Body of pancreas (tissue), 4 donors: ENCODE results near the gene ACTN2. TPM values are rescaled to one million over a fixed set of nuclear protein-coding genes. Genes with fewer than 3 reads are reported as not detected.
A peak's percentile ranks its signal among the peaks of the same experiment; 100 is the strongest.

ENCODE experiments used
- ATAC-seq: fragments of 150-250 bp; one replicate; pipeline ENCODE4 v1.9.1; 2016
- DNase-seq, 4 donors: peaks; one replicate each; pipeline ENCODE4 v3.0.0-alpha.2; 2019
- H3K27ac ChIP-seq, 4 donors: fragments of 200-600 bp; sonication (generic); 1 replicate in 3 of 4; 2 replicates in 1 of 4; pipeline versions ENCODE4 v1.5.1 to v1.6.1; 2016 to 2019; ENCODE audit warnings: mild to moderate bottlenecking in 1 of 4, mixed read lengths in 1 of 4, moderate library complexity in 1 of 4
- H3K27me3 ChIP-seq, 2 donors: fragments of 200-600 bp; sonication (generic); one replicate each; pipeline ENCODE4 v1.6.0; 2016; ENCODE audit warnings: mild to moderate bottlenecking in 1 of 2
- H3K36me3 ChIP-seq, 2 donors: fragments of 200-600 bp; sonication (generic); replicated peaks in 1 of 2; 2 replicates each; pipeline ENCODE4 v1.5.1; 2016; ENCODE audit warnings: low read depth in 2 of 2; ENCODE audit not compliant: insufficient read depth in 1 of 2
- H3K4me1 ChIP-seq: fragments of 200-600 bp; sonication (generic); one replicate; pipeline ENCODE4 v1.6.0; 2016
- H3K4me3 ChIP-seq, 2 donors: fragments of 200-600 bp; sonication (generic); 1 replicate in 1 of 2; 2 replicates in 1 of 2; pipeline ENCODE4 v1.5.1; 2016 to 2019
- H3K9me3 ChIP-seq, 3 donors: fragments of 200-600 bp; sonication (generic); 1 replicate in 2 of 3; 2 replicates in 1 of 3; pipeline ENCODE4 v1.5.1; 2016
- POLR2A ChIP-seq, 3 donors: fragments of 450-650 bp; IDR thresholded peaks; one replicate each; pipeline ENCODE4 v1.6.1; 2016; ENCODE audit warnings: antibody characterized with exemption in 3 of 3, mild to moderate bottlenecking in 2 of 3
- WGBS, 2 donors: methylation state at CpG; one replicate each; pipeline ENCODE4 v1.1.5; 2017; 5-methylcytosine and 5-hydroxymethylcytosine counted together
- intact Hi-C: fragments of 100-400 bp; cut with DNase I; formaldehyde crosslinking; loops from one replicate; pipeline ENCODE4 v1.15.1; 2023
- total RNA-seq, 2 donors: library from RNA; depleted of rRNA; stranded (reverse); fragments of >200 nt; gene quantifications; one replicate each; pipeline ENCODE4 v1.1.0, GENCODE V29; 2016
- TF ChIP-seq, protein P1 (sequence below), 7 experiments: fragments of 450-650 bp in 4 of 7; fragments of 200-600 bp in 3 of 7; sonication (generic) in 3 of 7; IDR thresholded peaks; one replicate each; pipeline ENCODE4 v1.5.1; 2016 to 2019; ENCODE audit warnings: antibody characterized with exemption in 7 of 7

The ACTN2 gene
- total RNA-seq, 2 donors from 2014 or later, result 3.0 to 3.1 TPM

DNA sequence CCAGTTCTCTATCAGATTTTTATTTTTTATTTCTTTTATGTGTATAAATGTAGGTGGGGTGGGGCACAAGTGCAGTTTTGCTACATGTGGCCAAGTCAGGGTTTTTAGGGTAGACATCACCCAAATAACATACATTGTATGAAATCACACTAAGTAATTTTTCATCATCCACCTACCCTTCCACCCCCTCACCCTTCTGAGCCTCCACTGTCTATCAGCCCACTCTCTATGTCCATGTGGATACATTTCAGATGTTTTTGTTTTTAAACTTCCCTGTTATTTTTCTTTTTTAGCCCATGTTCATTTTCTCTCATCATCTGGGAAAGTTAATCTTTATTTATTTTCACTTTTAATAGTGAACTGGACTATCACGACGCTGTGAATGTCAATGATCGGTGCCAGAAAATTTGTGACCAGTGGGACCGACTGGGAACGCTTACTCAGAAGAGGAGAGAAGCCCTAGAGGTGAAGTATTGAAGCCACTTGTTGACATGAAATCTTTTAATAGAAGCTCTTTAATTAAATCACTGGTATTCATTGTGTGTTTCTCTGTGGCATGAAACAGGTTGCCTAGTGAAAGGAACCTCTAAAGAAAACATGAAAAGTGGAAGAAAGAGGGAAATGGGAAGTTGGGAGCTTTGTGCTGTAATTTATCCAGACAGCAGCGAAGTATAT is 61.1 kb downstream of the ACTN2 start:
- H3K4me3 ChIP-seq, result no peak overlapping the region
- H3K36me3 ChIP-seq, result no peaks in the 10 kb centered on the region
- ATAC-seq (no peak), DNase-seq (no peak)
- 79 to 85% methylated on average over 6 of the region's 6 CpGs for WGBS, 2 donors
- intact Hi-C loops, result no loop called here
- H3K9me3 ChIP-seq, result no peaks in the 10 kb centered on the region
- no peaks in the 10 kb centered on the region for H3K4me1 ChIP-seq
- TF ChIP-seq POLR2A (IDR thresholded peaks at IDR 0.05), result no peak
- TF ChIP-seq, protein P1, sequence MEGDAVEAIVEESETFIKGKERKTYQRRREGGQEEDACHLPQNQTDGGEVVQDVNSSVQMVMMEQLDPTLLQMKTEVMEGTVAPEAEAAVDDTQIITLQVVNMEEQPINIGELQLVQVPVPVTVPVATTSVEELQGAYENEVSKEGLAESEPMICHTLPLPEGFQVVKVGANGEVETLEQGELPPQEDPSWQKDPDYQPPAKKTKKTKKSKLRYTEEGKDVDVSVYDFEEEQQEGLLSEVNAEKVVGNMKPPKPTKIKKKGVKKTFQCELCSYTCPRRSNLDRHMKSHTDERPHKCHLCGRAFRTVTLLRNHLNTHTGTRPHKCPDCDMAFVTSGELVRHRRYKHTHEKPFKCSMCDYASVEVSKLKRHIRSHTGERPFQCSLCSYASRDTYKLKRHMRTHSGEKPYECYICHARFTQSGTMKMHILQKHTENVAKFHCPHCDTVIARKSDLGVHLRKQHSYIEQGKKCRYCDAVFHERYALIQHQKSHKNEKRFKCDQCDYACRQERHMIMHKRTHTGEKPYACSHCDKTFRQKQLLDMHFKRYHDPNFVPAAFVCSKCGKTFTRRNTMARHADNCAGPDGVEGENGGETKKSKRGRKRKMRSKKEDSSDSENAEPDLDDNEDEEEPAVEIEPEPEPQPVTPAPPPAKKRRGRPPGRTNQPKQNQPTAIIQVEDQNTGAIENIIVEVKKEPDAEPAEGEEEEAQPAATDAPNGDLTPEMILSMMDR (IDR thresholded peaks at IDR 0.05), result no peak
- no peak overlapping the region for H3K27ac ChIP-seq
- H3K27me3 ChIP-seq, result no peaks in the 10 kb centered on the region

GRCh38 chr1:236748268-236748870 is 62.1 kb downstream of the ACTN2 start:
- intact Hi-C loops, result no loop called here
- H3K4me3 ChIP-seq, result no peak overlapping the region
- no peak for ATAC-seq
- no peak for DNase-seq
- H3K4me1 ChIP-seq, result no peaks in the 10 kb centered on the region
- H3K36me3 ChIP-seq, result no peaks in the 10 kb centered on the region
- 72 to 77% methylated on average over 5 of the region's 5 CpGs for WGBS, 2 donors
- no peaks in the 10 kb centered on the region for H3K27me3 ChIP-seq
- no peak overlapping the region for H3K27ac ChIP-seq
- TF ChIP-seq, protein P1 (IDR thresholded peaks at IDR 0.05), result peak in 1 of 7 experiments; percentile 11
- no peak for TF ChIP-seq POLR2A (IDR thresholded peaks at IDR 0.05)
- H3K9me3 ChIP-seq, result no peaks in the 10 kb centered on the region

GRCh38 chr1:236750928-236751327 is 64.6 kb downstream of the ACTN2 start:
- no peaks in the 10 kb centered on the region for H3K36me3 ChIP-seq
- WGBS, 2 donors, result 78 to 90% methylated on average over 3 of the region's 3 CpGs
- no peak for ATAC-seq
- H3K9me3 ChIP-seq, result no peaks in the 10 kb centered on the region
- H3K4me3 ChIP-seq, result no peak overlapping the region
- no peak for TF ChIP-seq POLR2A (IDR thresholded peaks at IDR 0.05)
- TF ChIP-seq, protein P1 (IDR thresholded peaks at IDR 0.05), result no peak
- H3K27me3 ChIP-seq, result no peaks in the 10 kb centered on the region
- intact Hi-C loops, result loop anchor here (10.0 kb wide), 1 partner anchor 104 kb away; no protein-coding TSS in a partner anchor
- H3K27ac ChIP-seq, result no peak overlapping the region
- DNase-seq, result no peak
- H3K4me1 ChIP-seq, result no peaks in the 10 kb centered on the region

DNA sequence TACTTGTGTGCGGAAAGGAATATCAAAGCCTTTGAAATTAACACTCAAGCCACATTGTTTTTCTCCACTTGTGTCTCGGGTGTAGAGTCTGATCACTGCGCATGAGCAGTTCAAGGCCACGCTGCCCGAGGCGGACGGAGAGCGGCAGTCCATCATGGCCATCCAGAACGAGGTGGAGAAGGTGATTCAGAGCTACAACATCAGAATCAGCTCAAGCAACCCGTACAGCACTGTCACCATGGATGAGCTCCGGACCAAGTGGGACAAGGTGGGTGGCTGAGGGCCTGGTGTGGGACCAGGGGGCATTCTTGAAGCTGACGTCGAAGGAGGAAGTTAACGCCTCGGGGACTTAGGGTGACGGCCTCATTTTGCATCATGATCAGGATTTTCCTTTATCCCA is 65.1 kb downstream of the ACTN2 start:
- 83 to 87% methylated on average over 16 of the region's 16 CpGs for WGBS, 2 donors
- ATAC-seq, result no peak
- intact Hi-C loops, result loop anchor here (10.0 kb wide), 1 partner anchor 103 kb away; no protein-coding TSS in a partner anchor
- Histone ChIP-seq H3K27ac (no peak overlapping the region), H3K9me3 (no peaks in the 10 kb centered on the region), H3K4me1 (no peaks in the 10 kb centered on the region), H3K27me3 (no peaks in the 10 kb centered on the region), H3K4me3 (no peak overlapping the region), H3K36me3 (no peaks in the 10 kb centered on the region)
- TF ChIP-seq, protein P1 (IDR thresholded peaks at IDR 0.05), result no peak
- TF ChIP-seq POLR2A (IDR thresholded peaks at IDR 0.05), result no peak
- no peak for DNase-seq
